Measurements from ENCODE around the gene KRTAP4-12. TPM values are rescaled to one million over a fixed set of nuclear protein-coding genes. Genes with fewer than 3 reads are reported as not detected.
"Not testable (repeated sequence)": the region's sequence is repeated elsewhere in the genome, so short reads cannot be mapped to it uniquely, and the experiment has no call there.

Gene KRTAP4-12
- total and polyA plus RNA-seq, 2 experiments from 2014 or later: not detected

DNA sequence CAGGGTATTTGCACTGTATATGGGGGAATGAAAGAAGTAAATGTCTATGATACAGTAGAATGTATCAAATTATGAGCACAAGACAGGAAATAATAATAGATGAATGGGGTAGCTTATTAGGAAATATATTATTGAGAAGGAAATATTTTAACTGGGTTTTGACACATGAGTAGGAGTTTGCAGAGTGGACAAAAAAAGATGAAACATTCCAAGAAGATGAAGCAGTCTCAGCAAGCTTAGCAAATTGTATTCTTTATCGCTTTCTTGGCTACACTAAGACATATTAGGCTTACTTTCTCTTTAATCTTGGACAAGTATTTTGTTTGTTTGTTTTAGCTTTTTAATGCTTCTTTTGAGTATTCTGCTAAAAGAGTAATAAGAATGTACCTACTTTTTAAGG is 20.1 kb downstream of the KRTAP4-12 start:
- DNase-seq (ENCODE audit: low read depth in 1 of 2, low spot score in 1 of 2): no peak
- Histone ChIP-seq H3K4me1 (ENCODE audit: low read depth) (no peaks in the 10 kb centered on the region), H3K4me3 (no peak overlapping the region), H3K27ac (no peak overlapping the region), H3K9me3 (ENCODE audit: low read depth) (no peaks in the 10 kb centered on the region), H3K36me3 (no peaks in the 10 kb centered on the region), H3K27me3 (no peaks in the 10 kb centered on the region)
- TF ChIP-seq, protein P1, sequence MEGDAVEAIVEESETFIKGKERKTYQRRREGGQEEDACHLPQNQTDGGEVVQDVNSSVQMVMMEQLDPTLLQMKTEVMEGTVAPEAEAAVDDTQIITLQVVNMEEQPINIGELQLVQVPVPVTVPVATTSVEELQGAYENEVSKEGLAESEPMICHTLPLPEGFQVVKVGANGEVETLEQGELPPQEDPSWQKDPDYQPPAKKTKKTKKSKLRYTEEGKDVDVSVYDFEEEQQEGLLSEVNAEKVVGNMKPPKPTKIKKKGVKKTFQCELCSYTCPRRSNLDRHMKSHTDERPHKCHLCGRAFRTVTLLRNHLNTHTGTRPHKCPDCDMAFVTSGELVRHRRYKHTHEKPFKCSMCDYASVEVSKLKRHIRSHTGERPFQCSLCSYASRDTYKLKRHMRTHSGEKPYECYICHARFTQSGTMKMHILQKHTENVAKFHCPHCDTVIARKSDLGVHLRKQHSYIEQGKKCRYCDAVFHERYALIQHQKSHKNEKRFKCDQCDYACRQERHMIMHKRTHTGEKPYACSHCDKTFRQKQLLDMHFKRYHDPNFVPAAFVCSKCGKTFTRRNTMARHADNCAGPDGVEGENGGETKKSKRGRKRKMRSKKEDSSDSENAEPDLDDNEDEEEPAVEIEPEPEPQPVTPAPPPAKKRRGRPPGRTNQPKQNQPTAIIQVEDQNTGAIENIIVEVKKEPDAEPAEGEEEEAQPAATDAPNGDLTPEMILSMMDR (IDR thresholded peaks at IDR 0.05; ENCODE audit: low read depth, low read length): no peak

DNA sequence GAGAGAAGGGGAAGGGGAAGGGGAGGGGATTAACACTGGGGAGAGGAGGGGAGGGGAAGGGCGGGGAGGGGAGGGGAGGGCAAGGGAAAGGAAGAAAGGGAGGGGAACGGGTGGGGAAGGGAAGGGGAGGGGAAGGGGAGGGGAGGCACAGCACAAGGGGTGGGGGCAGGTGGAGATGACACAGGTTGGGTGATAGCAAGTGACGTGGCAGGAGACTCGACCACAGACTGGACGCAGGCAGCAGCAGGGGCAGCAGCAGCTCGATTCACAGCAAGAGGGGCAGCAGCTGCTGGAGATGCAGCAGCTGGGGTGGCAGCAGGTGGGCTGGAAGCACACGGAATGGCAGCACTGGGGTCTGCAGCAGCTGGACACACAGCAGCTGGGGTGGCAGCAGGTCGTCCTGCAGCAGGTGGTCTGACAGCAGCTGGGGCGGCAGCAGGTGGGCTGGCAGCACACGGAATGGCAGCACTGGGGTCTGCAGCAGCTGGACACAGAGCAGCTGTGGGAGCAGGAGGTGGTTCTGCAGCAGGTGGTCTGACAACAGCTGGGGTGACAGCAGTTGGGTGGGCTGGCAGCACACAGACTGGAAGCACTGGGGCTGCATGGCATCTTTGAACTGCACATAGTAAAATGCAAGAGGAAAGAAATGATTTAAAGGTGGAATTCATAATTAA is 22.3 kb downstream of the KRTAP4-12 start, which contains the start of gene KRTAP4-16:
Gene KRTAP4-16, minus strand, starts transcription at position 624 of the 674 bp plus-strand sequence. Its CDS starts 0 bp downstream, at position 624.
- H3K9me3 ChIP-seq (ENCODE audit: low read depth): no peaks in the 10 kb centered on the region
- no peaks in the 10 kb centered on the region for H3K36me3 ChIP-seq
- no peak within 1 kb of the TSS for H3K4me3 ChIP-seq
- no peak for DNase-seq (ENCODE audit: low read depth in 1 of 2, low spot score in 1 of 2)
- TF ChIP-seq, protein P1 (IDR thresholded peaks at IDR 0.05; ENCODE audit: low read depth, low read length): no peak
- no peaks in the 10 kb centered on the region for H3K27me3 ChIP-seq
- H3K4me1 ChIP-seq (ENCODE audit: low read depth): no peaks in the 10 kb centered on the region
- H3K27ac ChIP-seq: no peak within 1 kb of the TSS

DNA sequence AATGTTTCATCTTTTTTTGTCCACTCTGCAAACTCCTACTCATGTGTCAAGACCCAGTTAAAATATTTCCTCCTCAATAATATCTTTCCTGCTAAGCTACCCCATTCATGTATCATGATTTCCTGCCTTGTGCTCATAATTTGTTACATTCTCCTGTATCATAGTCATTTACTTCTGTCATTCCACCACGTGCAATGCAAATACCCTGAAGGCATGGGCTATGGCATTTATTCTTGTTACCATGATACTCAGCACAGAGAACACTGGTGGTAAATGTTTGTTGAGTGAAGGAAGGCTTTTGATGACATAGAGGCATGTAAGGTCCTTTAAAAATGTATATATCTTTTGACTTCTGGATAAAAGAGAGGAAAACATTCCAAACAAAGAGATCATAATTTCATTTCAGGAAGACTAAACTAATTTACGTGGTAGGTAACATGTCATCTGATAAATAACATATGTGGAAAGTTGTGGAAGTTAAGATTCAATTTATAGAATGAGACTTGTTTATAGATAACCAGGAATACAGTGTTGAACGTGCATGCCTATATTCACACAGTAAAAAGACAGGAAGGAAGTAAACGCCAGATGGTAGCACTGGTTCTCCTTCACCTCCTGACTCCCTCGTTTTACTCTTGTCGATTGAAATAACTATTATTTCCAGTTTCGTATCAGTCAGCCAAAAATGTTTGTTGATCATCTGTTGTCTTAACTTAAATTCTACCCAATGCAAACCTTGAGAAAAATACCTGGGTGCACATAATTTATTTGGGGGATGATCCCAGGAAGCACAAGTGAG is 24.1 kb downstream of the KRTAP4-12 start:
- not testable (repeated sequence) for H3K4me3 ChIP-seq; H3K27ac ChIP-seq; H3K36me3 ChIP-seq; H3K27me3 ChIP-seq; DNase-seq (ENCODE audit: low read depth in 1 of 2, low spot score in 1 of 2); H3K9me3 ChIP-seq (ENCODE audit: low read depth); H3K4me1 ChIP-seq (ENCODE audit: low read depth)

DNA sequence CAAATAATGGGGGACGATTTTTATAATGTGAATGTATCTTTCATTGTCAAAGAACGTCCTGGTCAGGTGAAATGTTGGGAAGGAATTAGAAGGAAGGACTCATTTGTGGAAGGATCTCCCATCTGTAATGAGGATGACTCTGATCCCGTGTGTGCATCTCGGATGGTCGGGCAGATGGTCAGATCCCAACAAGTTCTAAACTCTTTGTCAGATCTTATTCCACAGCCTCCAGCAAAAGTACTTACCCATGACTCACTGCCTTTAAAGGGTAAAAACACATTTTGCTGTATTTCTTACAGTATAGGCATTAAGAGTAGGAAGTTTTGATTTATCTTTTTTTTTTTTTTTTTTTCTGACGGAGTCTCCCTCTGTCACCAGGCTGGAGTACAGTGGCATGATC is 25.5 kb downstream of the KRTAP4-12 start:
- Histone ChIP-seq H3K36me3 (no peaks in the 10 kb centered on the region), H3K27me3 (no peaks in the 10 kb centered on the region), H3K4me3 (no peak overlapping the region), H3K4me1 (ENCODE audit: low read depth) (no peaks in the 10 kb centered on the region), H3K27ac (no peak overlapping the region), H3K9me3 (ENCODE audit: low read depth) (no peaks in the 10 kb centered on the region)
- TF ChIP-seq, protein P1 (IDR thresholded peaks at IDR 0.05; ENCODE audit: low read depth, low read length): no peak
- DNase-seq (ENCODE audit: low read depth in 1 of 2, low spot score in 1 of 2): no peak

DNA sequence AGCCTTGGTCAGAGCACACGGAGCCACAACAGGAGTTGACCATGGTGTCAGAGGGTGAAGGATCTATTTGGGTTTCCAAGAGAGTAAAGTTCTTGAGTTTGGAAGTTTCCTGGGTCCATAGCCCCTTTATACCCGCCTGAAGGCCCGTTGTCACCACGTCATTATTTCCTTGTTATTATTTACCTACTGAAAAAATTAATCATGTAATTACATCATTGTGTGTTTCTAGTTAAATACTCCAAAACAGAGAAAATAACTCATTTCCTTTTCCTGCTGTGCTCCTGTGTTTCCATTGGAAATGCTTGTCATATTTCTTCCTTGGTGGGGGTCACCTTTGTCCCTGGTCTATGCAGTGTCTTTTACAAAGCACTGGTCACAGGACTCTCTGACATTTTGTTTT is 25.9 kb downstream of the KRTAP4-12 start, which contains the start of gene KRTAP4-8:
Gene KRTAP4-8, minus strand, starts transcription at position 101 of the 400 bp plus-strand sequence. Its CDS starts 58 bp downstream, at position 43.
- H3K36me3 ChIP-seq: no peaks in the 10 kb centered on the region
- H3K9me3 ChIP-seq (ENCODE audit: low read depth): no peaks in the 10 kb centered on the region
- no peaks in the 10 kb centered on the region for H3K4me1 ChIP-seq (ENCODE audit: low read depth)
- DNase-seq (ENCODE audit: low read depth in 1 of 2, low spot score in 1 of 2): no peak
- no peaks in the 10 kb centered on the region for H3K27me3 ChIP-seq
- H3K27ac ChIP-seq: no peak within 1 kb of the TSS
- no peak within 1 kb of the TSS for H3K4me3 ChIP-seq
- TF ChIP-seq, protein P1 (IDR thresholded peaks at IDR 0.05; ENCODE audit: low read depth, low read length): no peak

DNA sequence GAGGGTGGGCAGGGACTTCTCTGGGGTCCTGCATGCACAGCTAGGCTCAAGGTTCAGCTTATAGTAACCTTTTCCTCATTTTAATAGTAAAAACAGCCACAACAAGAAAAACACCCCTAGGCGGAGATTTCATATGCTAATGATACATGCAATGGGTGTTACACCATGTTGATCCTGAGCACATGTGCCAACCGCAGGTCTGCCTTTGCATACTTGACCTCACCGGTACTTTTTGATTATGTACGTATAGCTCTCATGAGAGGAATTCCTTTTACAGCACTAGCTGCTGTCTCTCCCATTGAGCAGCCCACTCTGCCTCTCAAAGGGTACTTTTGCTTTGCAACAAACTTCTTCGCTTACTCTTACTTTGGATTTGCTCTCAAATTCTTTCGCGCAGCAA is 27.9 kb downstream of the KRTAP4-12 start:
- Histone ChIP-seq H3K9me3 (ENCODE audit: low read depth) (no peaks in the 10 kb centered on the region), H3K4me3 (no peak overlapping the region), H3K27ac (no peak overlapping the region), H3K27me3 (no peaks in the 10 kb centered on the region), H3K36me3 (no peaks in the 10 kb centered on the region), H3K4me1 (ENCODE audit: low read depth) (no peaks in the 10 kb centered on the region)
- TF ChIP-seq, protein P1 (IDR thresholded peaks at IDR 0.05; ENCODE audit: low read depth, low read length): no peak
- no peak for DNase-seq (ENCODE audit: low read depth in 1 of 2, low spot score in 1 of 2)

DNA sequence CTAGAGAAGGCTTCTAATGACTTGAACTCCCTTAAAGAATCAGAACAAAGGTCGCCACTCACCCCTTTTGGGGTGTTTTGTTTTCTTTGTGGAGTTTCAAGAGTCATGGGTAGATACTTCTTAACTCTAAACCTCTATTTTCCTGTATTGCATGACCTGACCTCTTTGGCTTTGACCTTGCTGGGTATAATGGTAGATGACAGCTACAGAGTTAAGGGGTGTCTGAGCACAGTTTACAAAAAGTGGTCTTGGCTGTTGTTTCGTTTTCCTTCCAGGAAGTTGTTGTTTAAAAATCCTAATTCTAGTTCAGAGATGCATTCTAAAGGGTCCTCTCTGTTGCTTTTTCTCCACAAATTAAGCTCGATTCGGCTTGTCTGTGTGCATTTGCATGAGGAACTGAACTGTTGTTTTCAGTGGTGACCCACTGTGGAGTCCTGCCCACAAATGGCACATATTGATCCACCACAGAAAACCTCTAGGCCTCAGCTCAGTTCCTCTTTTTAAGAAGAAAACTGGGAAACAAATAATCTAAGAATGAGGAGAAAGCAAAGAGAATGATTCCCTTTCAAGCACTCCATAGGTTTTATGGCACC is 35.1 kb downstream of the KRTAP4-12 start:
- DNase-seq (ENCODE audit: low read depth in 1 of 2, low spot score in 1 of 2); H3K27ac ChIP-seq; H3K36me3 ChIP-seq; H3K27me3 ChIP-seq; H3K9me3 ChIP-seq (ENCODE audit: low read depth); H3K4me1 ChIP-seq (ENCODE audit: low read depth); H3K4me3 ChIP-seq: not testable (repeated sequence)

DNA sequence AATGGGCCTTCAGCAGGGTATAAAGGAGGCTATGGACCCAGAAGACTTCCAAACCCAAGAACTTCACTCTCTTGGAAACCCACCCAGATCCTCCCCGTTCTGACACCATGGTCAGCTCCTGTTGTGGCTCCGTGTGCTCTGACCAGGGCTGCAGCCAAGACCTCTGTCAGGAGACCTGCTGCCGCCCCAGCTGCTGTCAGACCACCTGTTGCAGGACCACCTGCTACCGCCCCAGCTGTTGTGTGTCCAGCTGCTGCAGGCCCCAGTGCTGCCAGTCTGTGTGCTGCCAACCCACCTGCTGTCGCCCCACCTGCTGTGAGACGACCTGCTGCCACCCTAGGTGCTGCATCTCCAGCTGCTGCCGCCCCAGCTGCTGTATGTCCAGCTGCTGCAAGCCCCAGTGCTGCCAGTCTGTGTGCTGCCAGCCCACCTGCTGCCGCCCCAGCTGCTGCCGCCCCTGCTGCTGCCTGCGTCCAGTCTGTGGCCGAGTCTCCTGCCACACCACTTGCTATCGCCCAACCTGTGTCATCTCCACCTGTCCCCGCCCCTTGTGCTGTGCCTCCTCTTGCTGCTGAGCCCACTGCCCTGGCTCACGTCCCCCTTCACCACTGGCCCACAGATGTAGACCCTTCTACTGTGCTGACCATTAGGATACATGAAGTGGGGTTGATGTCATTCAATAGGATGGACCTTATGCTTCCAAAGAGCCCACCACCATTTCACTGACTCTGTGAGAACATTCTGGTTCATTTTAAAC is 39.7 kb downstream of the KRTAP4-12 start, which contains the start of gene KRTAP4-7:
Gene KRTAP4-7, plus strand, starts transcription at position 51 of the 757 bp plus-strand sequence. Its CDS starts 57 bp downstream, at position 108.
- not testable (repeated sequence) for H3K9me3 ChIP-seq (ENCODE audit: low read depth); H3K27ac ChIP-seq; H3K27me3 ChIP-seq; H3K4me1 ChIP-seq (ENCODE audit: low read depth); H3K4me3 ChIP-seq; H3K36me3 ChIP-seq; DNase-seq (ENCODE audit: low read depth in 1 of 2, low spot score in 1 of 2)

Data from cardiac muscle cell (in vitro differentiated cells and primary cell).